K562 (cell line): Measurements from ENCODE around the gene WTIP. TPM values are rescaled to one million over a fixed set of nuclear protein-coding genes. Genes with fewer than 3 reads are reported as not detected.

ENCODE experiments used
- ATAC-seq: fragments of 200-7000 bp; cut with Tn5 transposase; 3 replicates; pipeline ENCODE4 v1.9.1; 2020; ENCODE audit warnings: moderate library complexity
- BruUV-seq: library from RNA; stranded (reverse); fragments of 400-500 nt; replicated peaks from 2 replicates; lab custom pipeline; 2021; lab: Mats Ljungman, UMichigan
- CTCF ChIA-PET: fragments of 300-600 bp; formaldehyde crosslinking; extraction: SDS; loops from one replicate; lab custom pipeline; 2021; ENCODE audit warnings: low intra/inter-chr PET ratio; lab: Yijun Ruan, JAX
- POLR2A ChIA-PET: fragments of 300-600, 350-650 bp; sonication (Branson Sonifier 250); formaldehyde crosslinking; extraction: SDS; loops from one replicate; lab custom pipeline; 2021; ENCODE audit warnings: antibody characterized with exemption, inconsistent platforms; lab: Yijun Ruan, JAX
- DNase-seq, 4 experiments: peaks; one replicate each; pipeline versions ENCODE4 v3.0.0 to v3.0.0-alpha.2; 2011 to 2018; ENCODE audit warnings: low spot score in 3 of 4, mixed read lengths in 3 of 4; ENCODE audit errors: extremely low read depth in 1 of 4
- FAIRE-seq: peaks from 2 replicates; lab custom pipeline; 2011; peaks lifted over from hg19 to GRCh38; lab: Jason Lieb, UNC
- H2AFZ ChIP-seq: 2 replicates; pipeline ENCODE4 v1.6.0; 2011; ENCODE audit warnings: low read depth, low read length, control low read depth, inconsistent platforms
- H3K27ac ChIP-seq: fragments of 200-600 bp; 3 replicates; pipeline ENCODE4 v1.8.0; 2011; ENCODE audit warnings: low read depth, mild to moderate bottlenecking, control low read depth, inconsistent platforms, low read length, moderate library complexity, mixed read lengths; ENCODE audit errors: extremely low read depth
- H3K27me3 ChIP-seq, 2 experiments: fragments of 300-600 bp in 1 of 2; 2 replicates in 1 of 2; 3 replicates in 1 of 2; pipeline versions ENCODE4 v1.6.0 to v1.8.0; 2011; ENCODE audit warnings: inconsistent platforms in 2 of 2, low read length in 2 of 2, mild to moderate bottlenecking in 1 of 2, mixed read lengths in 1 of 2, moderate library complexity in 1 of 2; ENCODE audit not compliant: control insufficient read depth in 2 of 2, insufficient read depth in 2 of 2
- H3K36me3 ChIP-seq: fragments of 300-600 bp; 3 replicates; pipeline ENCODE4 v1.8.0; 2011; ENCODE audit warnings: mild to moderate bottlenecking, low read length, inconsistent platforms; ENCODE audit not compliant: control insufficient read depth, insufficient read depth
- H3K4me1 ChIP-seq, 2 experiments: fragments of 200-600 bp in 1 of 2; replicated peaks in 1 of 2; 2 replicates in 1 of 2; 3 replicates in 1 of 2; pipeline versions ENCODE4 v1.5.1 to v1.8.0; 2011; ENCODE audit warnings: inconsistent platforms in 2 of 2, low read length in 2 of 2, mild to moderate bottlenecking in 1 of 2, mixed read lengths in 1 of 2, moderate library complexity in 1 of 2; ENCODE audit not compliant: control insufficient read depth in 2 of 2, insufficient read depth in 2 of 2
- H3K4me2 ChIP-seq: 2 replicates; pipeline ENCODE4 v1.6.1; 2011; ENCODE audit warnings: low read length, control low read depth, inconsistent platforms, mixed read lengths; ENCODE audit not compliant: insufficient read depth
- H3K4me3 ChIP-seq: fragments of 200-600 bp; sonication (generic), shearing (Covaris generic); 2 replicates; pipeline ENCODE4 v1.5.1; 2016; ENCODE audit warnings: control low read depth, inconsistent platforms
- H3K79me2 ChIP-seq: fragments of 200-600 bp; 3 replicates; pipeline ENCODE4 v1.8.0; 2011; ENCODE audit warnings: low read length, inconsistent platforms; ENCODE audit not compliant: control insufficient read depth, insufficient read depth
- H3K9ac ChIP-seq, 2 experiments: 2 replicates each; pipeline versions ENCODE4 v1.6.0 to v1.6.1; 2011; ENCODE audit warnings: low read depth in 2 of 2, low read length in 2 of 2, control low read depth in 1 of 2, inconsistent platforms in 1 of 2, mild to moderate bottlenecking in 1 of 2, mixed read lengths in 1 of 2; ENCODE audit not compliant: insufficient read depth in 1 of 2
- H3K9me1 ChIP-seq: one replicate; pipeline ENCODE4 v1.6.0; 2011; ENCODE audit warnings: inconsistent platforms, mild to moderate bottlenecking, low read length, moderate library complexity; ENCODE audit not compliant: control insufficient read depth, insufficient read depth
- H3K9me3 ChIP-seq: replicated peaks from 2 replicates; pipeline ENCODE4 v1.5.1; 2011; ENCODE audit warnings: low read depth, low read length, inconsistent platforms; ENCODE audit not compliant: control insufficient read depth, insufficient read depth
- H4K20me1 ChIP-seq: replicated peaks from 2 replicates; pipeline ENCODE4 v1.6.1; 2011; ENCODE audit warnings: low read length, inconsistent platforms, mixed read lengths; ENCODE audit not compliant: control insufficient read depth, insufficient read depth
- CBFA2T3 ChIP-seq: fragments of 450-650 bp; IDR thresholded peaks from 2 replicates; pipeline ENCODE4 v1.6.1; 2017
- CREBBP ChIP-seq: IDR thresholded peaks from one replicate; pipeline ENCODE4 v1.6.1; 2012; ENCODE audit warnings: low read depth, mild to moderate bottlenecking, control low read depth, inconsistent platforms, low read length
- DACH1 ChIP-seq: fragments of 450-650 bp; IDR thresholded peaks from 2 replicates; pipeline ENCODE4 v1.6.1; 2018; ENCODE audit not compliant: partially characterized antibody
- ELF4 ChIP-seq: fragments of 450-650 bp; formaldehyde crosslinking; IDR thresholded peaks from 2 replicates; pipeline ENCODE4 v1.4.0; 2022; ENCODE audit warnings: missing genetic modification characterization
- L3MBTL2 ChIP-seq: fragments of 450-650 bp; IDR thresholded peaks from 2 replicates; pipeline ENCODE4 v1.6.1; 2016; ENCODE audit warnings: mild to moderate bottlenecking, moderate library complexity
- ZC3H8 ChIP-seq: fragments of 450-650 bp; IDR thresholded peaks from 2 replicates; pipeline ENCODE4 v1.6.1; 2017
- ZFP30 ChIP-seq: fragments of 250-450 bp; sonication (Bioruptor Pico); IDR thresholded peaks from 2 replicates; pipeline ENCODE4 v1.8.0; 2022; ENCODE audit warnings: moderate library complexity, mild to moderate bottlenecking, inconsistent platforms, borderline replicate concordance
- WGBS: fragments of 100-300 bp; shearing (Covaris generic); methylation state at CpG from one replicate; pipeline ENCODE4 v1.1.6; 2016; ENCODE audit warnings: low coverage, mixed read lengths; ENCODE audit not compliant: insufficient coverage; ENCODE audit errors: missing lambda C conversion rate; 5-methylcytosine and 5-hydroxymethylcytosine counted together
- in situ Hi-C: fragments of 300-500 bp; cut with MboI; formaldehyde crosslinking; loops from 4 replicates; pipeline ENCODE4 v1.15.0; 2018; ENCODE audit warnings: inconsistent platforms, mixed read lengths
- intact Hi-C: fragments of 100-400 bp; cut with micrococcal nuclease; formaldehyde crosslinking; loops from 2 replicates; pipeline ENCODE4 v1.14.2; 2022
- polyA plus RNA-seq, 8 experiments: library from polyadenylated mRNA; depleted of rRNA in 4 of 8; stranded (reverse) in 5 of 8; unstranded in 3 of 8; fragments of >200 nt; fragmentation: Nextera tagmentation in 2 of 8; fragmentation: Illumina TruSeq in 1 of 8; extraction: Ambion mirVana in 2 of 8; extraction: Trizol in 1 of 8; gene quantifications; 2 replicates each; pipeline versions ENCODE4 v1.2.1 to v1.2.3, GENCODE V29; 2011 to 2014; ENCODE audit warnings: inconsistent platforms in 1 of 8, missing spikeins in 1 of 8
- total RNA-seq, 7 experiments: library from RNA; depleted of rRNA in 6 of 7; stranded (reverse); fragments of >200 nt in 6 of 7; fragmentation: Illumina TruSeq in 2 of 7; extraction: Trizol in 2 of 7; gene quantifications; 2 replicates each; pipeline versions ENCODE4 v1.2.1 to v1.2.3, GENCODE V29; 2011 to 2021; ENCODE audit warnings: low replicate concordance in 1 of 7
- TF ChIP-seq, protein P1 (sequence below), 2 experiments: fragments of 150-350 bp in 1 of 2; IDR thresholded peaks; 2 replicates each; pipeline ENCODE4 v1.6.1; 2012 to 2016; ENCODE audit warnings: low read depth in 2 of 2, low read length in 2 of 2, mild to moderate bottlenecking in 1 of 2, moderate library complexity in 1 of 2
- TF ChIP-seq, protein P2 (sequence below): fragments of 250-450 bp; sonication (Bioruptor Pico); IDR thresholded peaks from 2 replicates; pipeline ENCODE4 v1.4.0; 2020; ENCODE audit warnings: mild to moderate bottlenecking, moderate library complexity
- TF ChIP-seq, protein P3 (sequence below): fragments of 450-650 bp; formaldehyde crosslinking; IDR thresholded peaks from 2 replicates; pipeline ENCODE4 v1.4.0; 2020; ENCODE audit warnings: mild to moderate bottlenecking, moderate library complexity

The WTIP gene
- total and polyA plus RNA-seq, 9 of the 15 experiments (the other 6 are each of a cell fraction or from before 2014, with no cell fraction given), result under 0.01 to 0.54 (median 0.27) TPM; not detected in 1

DNA sequence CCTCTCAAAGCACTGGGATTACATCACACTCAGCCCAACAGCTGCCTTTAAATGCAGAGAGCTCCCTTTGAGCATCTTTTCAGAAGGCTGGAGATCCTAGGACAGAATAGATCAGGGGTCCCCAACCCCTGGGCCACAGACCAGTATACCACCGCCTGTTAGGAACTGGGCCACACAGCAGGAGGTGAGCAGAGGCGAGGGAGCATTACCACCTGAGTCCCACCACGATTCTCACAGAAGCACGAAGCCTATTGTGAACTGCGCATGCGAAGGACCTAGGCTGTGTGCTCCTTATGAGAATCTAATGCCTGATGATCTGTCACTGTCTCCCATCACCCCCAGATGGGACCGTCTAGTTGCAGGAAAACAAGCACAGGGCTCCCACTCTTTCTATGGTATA lies 2.2 kb upstream of the WTIP start (continued):
- TF ChIP-seq, protein P1, sequence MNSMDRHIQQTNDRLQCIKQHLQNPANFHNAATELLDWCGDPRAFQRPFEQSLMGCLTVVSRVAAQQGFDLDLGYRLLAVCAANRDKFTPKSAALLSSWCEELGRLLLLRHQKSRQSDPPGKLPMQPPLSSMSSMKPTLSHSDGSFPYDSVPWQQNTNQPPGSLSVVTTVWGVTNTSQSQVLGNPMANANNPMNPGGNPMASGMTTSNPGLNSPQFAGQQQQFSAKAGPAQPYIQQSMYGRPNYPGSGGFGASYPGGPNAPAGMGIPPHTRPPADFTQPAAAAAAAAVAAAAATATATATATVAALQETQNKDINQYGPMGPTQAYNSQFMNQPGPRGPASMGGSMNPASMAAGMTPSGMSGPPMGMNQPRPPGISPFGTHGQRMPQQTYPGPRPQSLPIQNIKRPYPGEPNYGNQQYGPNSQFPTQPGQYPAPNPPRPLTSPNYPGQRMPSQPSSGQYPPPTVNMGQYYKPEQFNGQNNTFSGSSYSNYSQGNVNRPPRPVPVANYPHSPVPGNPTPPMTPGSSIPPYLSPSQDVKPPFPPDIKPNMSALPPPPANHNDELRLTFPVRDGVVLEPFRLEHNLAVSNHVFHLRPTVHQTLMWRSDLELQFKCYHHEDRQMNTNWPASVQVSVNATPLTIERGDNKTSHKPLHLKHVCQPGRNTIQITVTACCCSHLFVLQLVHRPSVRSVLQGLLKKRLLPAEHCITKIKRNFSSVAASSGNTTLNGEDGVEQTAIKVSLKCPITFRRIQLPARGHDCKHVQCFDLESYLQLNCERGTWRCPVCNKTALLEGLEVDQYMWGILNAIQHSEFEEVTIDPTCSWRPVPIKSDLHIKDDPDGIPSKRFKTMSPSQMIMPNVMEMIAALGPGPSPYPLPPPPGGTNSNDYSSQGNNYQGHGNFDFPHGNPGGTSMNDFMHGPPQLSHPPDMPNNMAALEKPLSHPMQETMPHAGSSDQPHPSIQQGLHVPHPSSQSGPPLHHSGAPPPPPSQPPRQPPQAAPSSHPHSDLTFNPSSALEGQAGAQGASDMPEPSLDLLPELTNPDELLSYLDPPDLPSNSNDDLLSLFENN (IDR thresholded peaks at IDR 0.05; ENCODE audit: low read depth in 2 of 2, low read length in 2 of 2), result no peak

DNA sequence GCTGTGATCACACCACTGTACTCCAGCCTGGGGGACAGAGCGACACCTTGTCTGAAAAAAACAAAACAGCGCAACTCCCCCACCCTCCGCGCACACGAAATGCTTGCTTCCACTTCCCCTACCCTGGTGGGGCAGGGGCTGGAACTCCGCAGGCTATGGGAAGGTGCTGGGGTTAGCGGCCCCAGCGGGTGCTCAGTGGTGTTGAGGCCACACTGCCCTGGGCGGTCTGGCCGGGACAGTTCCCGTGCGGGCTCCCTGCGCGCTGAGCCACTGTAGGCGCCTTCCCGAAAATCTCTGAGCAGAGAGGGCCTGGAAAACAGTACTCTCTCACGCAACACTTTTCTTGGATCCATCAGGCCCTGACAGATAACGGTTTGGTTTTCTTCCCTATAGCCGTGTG lies 1.1 kb upstream of the WTIP start:
- no peaks in the 10 kb centered on the region for H3K9me1 ChIP-seq
- 65% methylated on average over 14 of the region's 19 CpGs for WGBS
- no TSS peak for BruUV-seq
- in situ Hi-C loops, result no loop called here
- TF ChIP-seq, protein P2, sequence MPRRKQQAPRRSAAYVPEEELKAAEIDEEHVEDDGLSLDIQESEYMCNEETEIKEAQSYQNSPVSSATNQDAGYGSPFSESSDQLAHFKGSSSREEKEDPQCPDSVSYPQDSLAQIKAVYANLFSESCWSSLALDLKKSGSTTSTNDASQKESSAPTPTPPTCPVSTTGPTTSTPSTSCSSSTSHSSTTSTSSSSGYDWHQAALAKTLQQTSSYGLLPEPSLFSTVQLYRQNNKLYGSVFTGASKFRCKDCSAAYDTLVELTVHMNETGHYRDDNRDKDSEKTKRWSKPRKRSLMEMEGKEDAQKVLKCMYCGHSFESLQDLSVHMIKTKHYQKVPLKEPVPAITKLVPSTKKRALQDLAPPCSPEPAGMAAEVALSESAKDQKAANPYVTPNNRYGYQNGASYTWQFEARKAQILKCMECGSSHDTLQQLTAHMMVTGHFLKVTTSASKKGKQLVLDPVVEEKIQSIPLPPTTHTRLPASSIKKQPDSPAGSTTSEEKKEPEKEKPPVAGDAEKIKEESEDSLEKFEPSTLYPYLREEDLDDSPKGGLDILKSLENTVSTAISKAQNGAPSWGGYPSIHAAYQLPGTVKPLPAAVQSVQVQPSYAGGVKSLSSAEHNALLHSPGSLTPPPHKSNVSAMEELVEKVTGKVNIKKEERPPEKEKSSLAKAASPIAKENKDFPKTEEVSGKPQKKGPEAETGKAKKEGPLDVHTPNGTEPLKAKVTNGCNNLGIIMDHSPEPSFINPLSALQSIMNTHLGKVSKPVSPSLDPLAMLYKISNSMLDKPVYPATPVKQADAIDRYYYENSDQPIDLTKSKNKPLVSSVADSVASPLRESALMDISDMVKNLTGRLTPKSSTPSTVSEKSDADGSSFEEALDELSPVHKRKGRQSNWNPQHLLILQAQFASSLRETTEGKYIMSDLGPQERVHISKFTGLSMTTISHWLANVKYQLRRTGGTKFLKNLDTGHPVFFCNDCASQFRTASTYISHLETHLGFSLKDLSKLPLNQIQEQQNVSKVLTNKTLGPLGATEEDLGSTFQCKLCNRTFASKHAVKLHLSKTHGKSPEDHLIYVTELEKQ (CRISPR knock-in tag), result no peak
- TF ChIP-seq CREBBP (no peak), L3MBTL2 (no peak), ELF4 (CRISPR knock-in tag) (no peak), DACH1 (no peak), ZFP30 (CRISPR knock-in tag) (no peak), ZC3H8 (no peak), CBFA2T3 (no peak)
- TF ChIP-seq, protein P3, sequence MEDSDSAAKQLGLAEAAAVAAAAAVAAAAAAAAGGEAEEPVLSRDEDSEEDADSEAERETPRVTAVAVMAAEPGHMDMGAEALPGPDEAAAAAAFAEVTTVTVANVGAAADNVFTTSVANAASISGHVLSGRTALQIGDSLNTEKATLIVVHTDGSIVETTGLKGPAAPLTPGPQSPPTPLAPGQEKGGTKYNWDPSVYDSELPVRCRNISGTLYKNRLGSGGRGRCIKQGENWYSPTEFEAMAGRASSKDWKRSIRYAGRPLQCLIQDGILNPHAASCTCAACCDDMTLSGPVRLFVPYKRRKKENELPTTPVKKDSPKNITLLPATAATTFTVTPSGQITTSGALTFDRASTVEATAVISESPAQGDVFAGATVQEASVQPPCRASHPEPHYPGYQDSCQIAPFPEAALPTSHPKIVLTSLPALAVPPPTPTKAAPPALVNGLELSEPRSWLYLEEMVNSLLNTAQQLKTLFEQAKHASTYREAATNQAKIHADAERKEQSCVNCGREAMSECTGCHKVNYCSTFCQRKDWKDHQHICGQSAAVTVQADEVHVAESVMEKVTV (CRISPR knock-in tag), result no peak
- H2AFZ ChIP-seq, result no peak overlapping the region
- no peaks in the 10 kb centered on the region; a peak in 1 of 5 replicates for H3K4me1 ChIP-seq
- POLR2A ChIA-PET, result no interaction called here
- peaks cover 0 to 13% of the 10 kb centered on the region in 2 experiments; a peak in 2 of 5 replicates for H3K27me3 ChIP-seq
- H4K20me1 ChIP-seq, result no peaks in the 10 kb centered on the region
- intact Hi-C loops, result no loop called here
- H3K27ac ChIP-seq, result no peak overlapping the region
- H3K9me3 ChIP-seq, result no peaks in the 10 kb centered on the region
- no peak for ATAC-seq
- CTCF ChIA-PET, result no interaction called here
- H3K36me3 ChIP-seq, result no peaks in the 10 kb centered on the region
- no peak for DNase-seq
- no peaks in the 10 kb centered on the region for H3K79me2 ChIP-seq
- no peak overlapping the region for H3K4me2 ChIP-seq
- FAIRE-seq, result no peak
- H3K9ac ChIP-seq, result no peak overlapping the region
- no peak overlapping the region for H3K4me3 ChIP-seq
